ENCODE measurements around the gene DMD.

GRCh38 chrX:31969714-31970113, 1241.6 kb downstream of the DMD start:
- TF ChIP-seq SALL1 (CRISPR knock-in tag; IDR thresholded peaks at IDR 0.05) (no peak), CTCF (CRISPR knock-in tag; IDR thresholded peaks at IDR 0.05) (no peak), ZSCAN20 (CRISPR knock-in tag; IDR thresholded peaks at IDR 0.05; ENCODE audit: borderline replicate concordance) (no peak), MIXL1 (CRISPR knock-in tag; IDR thresholded peaks at IDR 0.05) (no peak), CREM (IDR thresholded peaks at IDR 0.05) (no peak), CREM (CRISPR knock-in tag; IDR thresholded peaks at IDR 0.05) (no peak), ZNF280B (CRISPR knock-in tag; IDR thresholded peaks at IDR 0.05; ENCODE audit: borderline replicate concordance) (no peak), ZNF616 (CRISPR knock-in tag; IDR thresholded peaks at IDR 0.05; ENCODE audit: low read depth) (no peak), SP1 (IDR thresholded peaks at IDR 0.05) (no peak), SP1 (CRISPR knock-in tag; IDR thresholded peaks at IDR 0.05) (no peak), RXRB (CRISPR knock-in tag; IDR thresholded peaks at IDR 0.05; ENCODE audit: borderline replicate concordance) (no peak), ZNF329 (CRISPR knock-in tag; IDR thresholded peaks at IDR 0.05; ENCODE audit: low read depth) (no peak), TAF15 (IDR thresholded peaks at IDR 0.05; ENCODE audit: low read depth, low read length, poor library complexity, severe bottlenecking) (no peak)

All from HepG2 (cell line).